Esophagus muscularis mucosa (tissue), 4 donors: Measurements from ENCODE around the gene RPL13A.

ENCODE experiments used
- EP300 ChIP-seq: sonication (generic); formaldehyde crosslinking; IDR thresholded peaks from one replicate; pipeline ENCODE4 v1.6.1; 2017; ENCODE audit warnings: antibody characterized with exemption
- POLR2AphosphoS5 ChIP-seq, 2 donors: sonication (generic); formaldehyde crosslinking; IDR thresholded peaks; one replicate each; pipeline ENCODE4 v1.6.1; 2017; ENCODE audit warnings: antibody characterized with exemption in 2 of 2
- TF ChIP-seq, protein P1 (sequence below), 3 experiments: fragments of 200-600 bp in 2 of 3; fragments of 450-650 bp in 1 of 3; sonication (generic) in 2 of 3; IDR thresholded peaks; one replicate each; pipeline ENCODE4 v1.5.1; 2017 to 2019; ENCODE audit warnings: antibody characterized with exemption in 3 of 3, mild to moderate bottlenecking in 2 of 3, moderate library complexity in 1 of 3

DNA sequence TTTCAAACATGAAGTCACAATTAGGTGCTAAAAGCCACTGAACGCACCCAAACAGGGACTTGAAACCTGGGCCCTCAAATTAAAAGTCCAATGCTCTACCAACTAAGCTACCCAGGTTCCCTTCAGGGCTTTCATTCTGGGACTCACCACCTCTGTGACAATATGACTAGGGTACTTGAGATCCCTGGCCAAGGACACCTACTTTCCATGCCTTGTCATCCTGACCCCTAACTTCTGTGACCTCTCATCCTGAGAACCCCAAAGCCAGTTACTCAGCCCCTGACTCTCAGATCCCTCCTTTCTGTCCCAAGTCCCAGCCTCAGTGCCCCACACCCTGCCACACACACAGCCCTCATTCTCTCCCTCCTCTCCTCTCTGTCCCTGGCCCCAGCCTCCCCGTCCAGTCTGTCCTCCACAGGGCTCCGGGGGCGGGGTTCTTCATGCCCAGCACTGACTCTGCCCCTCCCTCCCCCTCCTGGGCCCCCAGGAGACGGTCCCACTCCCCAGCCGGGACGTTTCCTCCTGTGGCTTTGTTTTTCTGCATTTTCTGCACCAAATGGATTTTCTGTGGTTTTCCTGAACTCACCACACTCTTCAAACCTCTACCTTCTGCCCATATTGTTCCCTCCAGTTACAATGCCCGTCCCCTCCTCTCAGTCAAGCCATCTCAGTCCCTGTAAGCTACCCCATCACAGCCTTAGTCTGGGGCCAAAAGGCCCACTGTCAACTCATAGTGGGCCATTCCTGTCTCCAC is 47.4 kb downstream of the RPL13A start:
- TF ChIP-seq, protein P1, sequence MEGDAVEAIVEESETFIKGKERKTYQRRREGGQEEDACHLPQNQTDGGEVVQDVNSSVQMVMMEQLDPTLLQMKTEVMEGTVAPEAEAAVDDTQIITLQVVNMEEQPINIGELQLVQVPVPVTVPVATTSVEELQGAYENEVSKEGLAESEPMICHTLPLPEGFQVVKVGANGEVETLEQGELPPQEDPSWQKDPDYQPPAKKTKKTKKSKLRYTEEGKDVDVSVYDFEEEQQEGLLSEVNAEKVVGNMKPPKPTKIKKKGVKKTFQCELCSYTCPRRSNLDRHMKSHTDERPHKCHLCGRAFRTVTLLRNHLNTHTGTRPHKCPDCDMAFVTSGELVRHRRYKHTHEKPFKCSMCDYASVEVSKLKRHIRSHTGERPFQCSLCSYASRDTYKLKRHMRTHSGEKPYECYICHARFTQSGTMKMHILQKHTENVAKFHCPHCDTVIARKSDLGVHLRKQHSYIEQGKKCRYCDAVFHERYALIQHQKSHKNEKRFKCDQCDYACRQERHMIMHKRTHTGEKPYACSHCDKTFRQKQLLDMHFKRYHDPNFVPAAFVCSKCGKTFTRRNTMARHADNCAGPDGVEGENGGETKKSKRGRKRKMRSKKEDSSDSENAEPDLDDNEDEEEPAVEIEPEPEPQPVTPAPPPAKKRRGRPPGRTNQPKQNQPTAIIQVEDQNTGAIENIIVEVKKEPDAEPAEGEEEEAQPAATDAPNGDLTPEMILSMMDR (IDR thresholded peaks at IDR 0.05): no peak
- TF ChIP-seq EP300: no peak
- no peak for TF ChIP-seq POLR2AphosphoS5 (IDR thresholded peaks at IDR 0.05)
